Cardiac muscle cell (in vitro differentiated cells and primary cell): ENCODE results near the gene NME4. TPM values are rescaled to one million over a fixed set of nuclear protein-coding genes. Genes with fewer than 3 reads are reported as not detected.
A peak's percentile ranks its signal among the peaks of the same experiment; 100 is the strongest.
"Not testable (repeated sequence)": the region's sequence is repeated elsewhere in the genome, so short reads cannot be mapped to it uniquely, and the experiment has no call there.

ENCODE experiments used
- DNase-seq, 2 donors: peaks; one replicate each; pipeline versions ENCODE4 v3.0.0 to v3.0.0-alpha.2; 2010 to 2017; ENCODE audit warnings: low read depth in 1 of 2, low spot score in 1 of 2
- H3K27ac ChIP-seq: fragments of 200-600 bp; sonication (generic); 2 replicates; pipeline ENCODE4 v1.5.1; 2016
- H3K27me3 ChIP-seq: fragments of 200-600 bp; sonication (generic); 2 replicates; pipeline ENCODE4 v1.6.0; 2016; ENCODE audit warnings: control low read depth
- H3K36me3 ChIP-seq: fragments of 200-600 bp; sonication (generic); 2 replicates; pipeline ENCODE4 v1.5.1; 2016; ENCODE audit warnings: control low read depth
- H3K4me1 ChIP-seq: fragments of 200-600 bp; sonication (generic); 2 replicates; pipeline ENCODE4 v1.8.1; 2017; ENCODE audit warnings: low read depth, mild to moderate bottlenecking, mixed run types
- H3K4me3 ChIP-seq: fragments of 200-600 bp; sonication (generic); 2 replicates; pipeline ENCODE4 v1.5.1; 2016; ENCODE audit warnings: mild to moderate bottlenecking
- H3K9me3 ChIP-seq: fragments of 200-600 bp; sonication (generic); 2 replicates; pipeline ENCODE4 v1.5.1; 2017; ENCODE audit warnings: low read depth, mild to moderate bottlenecking, control low read depth
- CTCF ChIP-seq: IDR thresholded peaks from 2 replicates; pipeline ENCODE4 v1.5.1; 2012; ENCODE audit warnings: low read depth, mild to moderate bottlenecking, low read length
- polyA plus RNA-seq: library from polyadenylated mRNA; unstranded; fragments of >200 nt; fragmentation: Nextera tagmentation; extraction: Ambion mirVana; gene quantifications from 2 replicates; pipeline ENCODE4 v1.2.1, GENCODE V29; 2016
- total RNA-seq: library from RNA; depleted of rRNA; stranded (reverse); fragments of >200 nt; gene quantifications from 2 replicates; pipeline ENCODE4 v1.2.3, GENCODE V29; 2016

NME4 gene
- total and polyA plus RNA-seq, 2 experiments from 2014 or later, result 452 to 518 TPM

DNA sequence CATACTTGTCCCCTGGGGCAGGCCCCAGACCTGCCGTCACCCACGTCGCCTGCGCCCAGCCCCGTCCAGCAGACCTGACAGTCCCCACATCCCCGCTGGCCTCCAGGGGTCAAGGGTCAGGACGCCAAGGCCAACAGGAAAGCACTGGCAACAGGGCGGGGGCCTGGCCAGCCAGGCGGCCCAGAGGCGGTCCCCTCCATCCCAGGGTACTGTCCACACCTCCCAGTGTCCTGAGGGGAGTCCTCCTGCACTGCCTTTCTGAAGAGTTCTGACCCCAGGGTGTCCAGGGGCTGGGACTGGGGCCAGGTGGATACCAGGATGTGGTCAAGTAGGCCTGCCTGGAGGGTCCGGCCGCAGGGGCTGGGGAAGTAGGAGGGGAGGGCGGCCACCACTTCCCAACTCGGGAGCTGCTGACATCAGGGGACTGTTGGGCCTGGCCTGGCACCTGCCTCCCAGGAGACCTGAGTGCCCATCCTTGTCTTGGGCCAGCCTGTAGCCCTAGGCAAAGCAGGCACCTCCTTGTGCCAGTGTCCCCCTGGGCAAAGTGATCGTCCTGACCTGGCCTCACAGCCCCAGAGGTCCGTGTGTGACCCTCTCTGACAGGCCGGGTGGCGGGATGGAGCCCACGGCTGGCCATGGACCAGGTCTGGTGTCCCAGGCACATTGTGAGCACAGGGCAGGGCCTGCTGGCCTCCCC is 37.8 kb upstream of the NME4 start:
- Histone ChIP-seq H3K4me1 (no peaks in the 10 kb centered on the region), H3K27ac (no peak overlapping the region), H3K9me3 (no peaks in the 10 kb centered on the region), H3K27me3 (no peaks in the 10 kb centered on the region), H3K36me3 (no peaks in the 10 kb centered on the region), H3K4me3 (no peak overlapping the region)
- no peak for DNase-seq
- TF ChIP-seq CTCF, result no peak

- no peaks in the 10 kb centered on the region for H3K36me3 ChIP-seq
- TF ChIP-seq CTCF, result no peak
- no peak overlapping the region for H3K4me3 ChIP-seq
- no peak for DNase-seq
- H3K27me3 ChIP-seq, result no peaks in the 10 kb centered on the region
- no peaks in the 10 kb centered on the region for H3K9me3 ChIP-seq
- H3K4me1 ChIP-seq, result no peaks in the 10 kb centered on the region
- H3K27ac ChIP-seq, result no peak overlapping the region
These were observed 36.9 kb upstream of the NME4 start for GRCh38 chr16:359871-360697.

GRCh38 chr16:360698-361336 is 36.2 kb upstream of the NME4 start:
- Histone ChIP-seq H3K27me3 (no peaks in the 10 kb centered on the region), H3K9me3 (no peaks in the 10 kb centered on the region), H3K4me1 (no peaks in the 10 kb centered on the region), H3K27ac (no peak overlapping the region), H3K4me3 (no peak overlapping the region), H3K36me3 (no peaks in the 10 kb centered on the region)
- no peak for TF ChIP-seq CTCF
- no peak for DNase-seq

DNA sequence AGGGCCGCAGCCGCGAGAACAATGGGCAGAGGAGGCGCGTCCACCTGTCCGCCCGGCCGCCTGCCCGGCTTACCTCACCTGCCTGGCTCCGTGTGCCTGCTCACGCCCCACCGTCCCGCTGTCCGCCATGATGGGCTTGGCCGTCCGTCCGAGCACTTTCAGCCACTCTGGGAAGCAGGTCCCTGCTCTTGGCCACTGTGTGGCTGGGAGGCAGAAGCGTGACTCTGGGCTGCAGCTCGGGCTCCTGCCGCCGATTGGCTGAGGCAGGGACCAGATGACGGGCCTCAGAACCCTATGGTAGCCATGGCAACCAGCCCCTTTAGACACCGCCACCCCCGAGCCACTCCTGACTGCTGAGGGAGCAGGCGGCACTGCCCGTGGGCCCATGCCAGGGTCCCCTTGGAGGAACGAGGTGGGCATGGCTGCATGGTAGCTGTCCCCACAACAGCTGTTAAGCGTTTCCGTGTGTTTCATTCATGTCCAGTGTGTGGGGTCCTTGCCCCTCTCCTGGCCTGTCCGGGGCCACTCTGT is 35.6 kb upstream of the NME4 start:
- DNase-seq, result no peak
- no peaks in the 10 kb centered on the region for H3K27me3 ChIP-seq
- H3K36me3 ChIP-seq, result no peaks in the 10 kb centered on the region
- no peaks in the 10 kb centered on the region for H3K4me1 ChIP-seq
- H3K4me3 ChIP-seq, result no peak overlapping the region
- no peak for TF ChIP-seq CTCF
- H3K27ac ChIP-seq, result no peak overlapping the region
- H3K9me3 ChIP-seq, result no peaks in the 10 kb centered on the region

DNA sequence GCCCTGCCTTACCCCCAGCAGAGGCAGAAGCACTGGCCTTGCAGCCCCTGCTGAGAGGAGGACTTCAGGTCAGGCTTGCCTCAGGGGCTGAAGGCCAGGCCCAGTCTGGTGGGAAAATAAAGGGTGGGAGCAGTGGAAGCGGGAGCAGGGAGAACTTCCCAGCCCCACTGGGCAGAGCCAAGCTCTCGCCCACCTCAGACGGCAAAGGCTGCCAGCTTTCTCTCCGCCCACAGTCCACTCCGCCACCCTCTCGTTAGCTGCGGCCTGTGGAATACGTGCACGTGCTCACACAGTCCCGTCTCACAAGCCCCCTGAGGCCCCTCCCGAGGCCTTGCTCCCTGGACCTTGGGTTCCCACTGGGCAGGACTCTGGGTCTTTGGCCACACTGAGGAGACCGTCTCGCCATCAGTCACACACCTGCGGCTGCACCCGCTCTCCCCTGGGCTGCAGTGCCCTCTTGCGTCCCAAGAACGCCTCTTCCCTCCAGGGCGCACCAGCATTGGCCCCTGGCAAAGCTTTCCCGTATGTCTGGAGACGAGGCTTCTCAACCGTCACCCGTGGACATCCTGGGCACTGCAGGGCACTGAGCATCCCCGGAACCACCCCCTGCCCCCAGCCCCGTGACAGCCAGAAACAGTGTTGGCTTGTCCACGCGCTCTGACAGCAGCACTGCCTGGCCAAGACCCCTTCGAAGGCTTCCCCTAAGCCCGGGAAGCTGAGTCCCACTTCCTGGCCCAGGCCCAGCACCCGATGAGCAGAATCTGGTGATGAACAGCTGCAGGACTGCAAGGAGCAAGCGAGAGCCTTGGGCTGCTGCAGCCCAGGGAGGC is 34.9 kb upstream of the NME4 start:
- Histone ChIP-seq H3K4me1 (no peaks in the 10 kb centered on the region), H3K27ac (no peak overlapping the region), H3K4me3 (no peak overlapping the region), H3K36me3 (no peaks in the 10 kb centered on the region), H3K27me3 (no peaks in the 10 kb centered on the region), H3K9me3 (no peaks in the 10 kb centered on the region)
- peak; percentile 74 for TF ChIP-seq CTCF
- peak; percentile 83 to 85 for DNase-seq

DNA sequence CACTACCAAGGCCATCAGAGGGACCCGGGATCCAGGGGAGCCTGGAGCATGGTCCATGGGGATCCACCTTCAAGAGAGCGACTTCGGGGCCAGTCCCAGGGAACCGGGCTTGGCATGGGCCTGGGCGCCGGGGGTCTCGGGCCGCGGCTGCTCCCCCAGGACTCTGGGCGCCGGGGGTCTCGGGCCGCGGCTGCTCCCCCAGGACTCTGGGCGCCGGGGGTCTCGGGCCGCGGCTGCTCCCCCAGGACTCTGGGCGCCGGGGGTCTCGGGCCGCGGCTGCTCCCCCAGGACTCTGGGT is 34.3 kb upstream of the NME4 start:
- not testable (repeated sequence) for H3K4me3 ChIP-seq, DNase-seq, H3K4me1 ChIP-seq, H3K27ac ChIP-seq, H3K27me3 ChIP-seq, H3K9me3 ChIP-seq, H3K36me3 ChIP-seq
